ENCODE data around the gene NOTCH2NLA. TPM values are rescaled to one million over a fixed set of nuclear protein-coding genes. Genes with fewer than 3 reads are reported as not detected.

Gene NOTCH2NLA
- total RNA-seq, 2 experiments from 2014 or later: 19.2 to 21.9 TPM

Other genes starting within 250 kb of the NOTCH2NLA start
- 100 to 1,000 TPM; 130 to 134 TPM for gene TXNIP, start 232.4 kb downstream of the NOTCH2NLA start, total RNA-seq
- not detected for gene HJV, start 207.3 kb downstream of the NOTCH2NLA start, total RNA-seq
- 1 to 10 TPM; 1.5 to 1.6 TPM for gene NBPF10, start 84.2 kb downstream of the NOTCH2NLA start, total RNA-seq

Measured in activated CD8-positive, alpha-beta T cell treated with anti-CD3 and anti-CD28 coated beads for 36 hours (primary cell).